K562 (cell line): Measurements from ENCODE around the gene EVI5L. TPM values are rescaled to one million over a fixed set of nuclear protein-coding genes. Genes with fewer than 3 reads are reported as not detected.

ENCODE experiments used
- CBX8 ChIP-seq: fragments of 200-600 bp; sonication (generic); IDR thresholded peaks from 2 replicates; pipeline ENCODE4 v1.6.1; 2012; ENCODE audit warnings: borderline replicate concordance, mixed run types, low read depth, mild to moderate bottlenecking, moderate library complexity, mixed read lengths, low read length, control low read depth, inconsistent platforms; ENCODE audit not compliant: poor library complexity, severe bottlenecking; ENCODE audit errors: extremely low read depth
- FOXK2 ChIP-seq, 2 experiments: fragments of 450-650 bp; IDR thresholded peaks in 1 of 2; conservative IDR thresholded peaks in 1 of 2; 2 replicates each; pipeline ENCODE4 v1.6.1; 2016; ENCODE audit warnings: low read depth in 2 of 2, mild to moderate bottlenecking in 1 of 2
- HDAC6 ChIP-seq: IDR thresholded peaks from 2 replicates; pipeline ENCODE4 v1.6.1; 2012; ENCODE audit warnings: low read depth, mild to moderate bottlenecking, control low read depth, inconsistent platforms, low read length, moderate library complexity
- MIER1 ChIP-seq: fragments of 450-650 bp; IDR thresholded peaks from 2 replicates; pipeline ENCODE4 v1.6.1; 2016; ENCODE audit warnings: antibody characterized with exemption, mild to moderate bottlenecking, low read depth
- NR1H2 ChIP-seq: sonication (generic); formaldehyde crosslinking; IDR thresholded peaks from 2 replicates; pipeline ENCODE4 v1.4.0; 2020; ENCODE audit warnings: mild to moderate bottlenecking, missing genetic modification reagents
- SMAD2 ChIP-seq: fragments of 150-350 bp; IDR thresholded peaks from 2 replicates; pipeline ENCODE4 v1.6.1; 2014; ENCODE audit warnings: low read depth, mild to moderate bottlenecking, low read length
- SMARCE1 ChIP-seq: fragments of 450-650 bp; IDR thresholded peaks from 2 replicates; pipeline ENCODE4 v1.7.1; 2016; ENCODE audit warnings: mild to moderate bottlenecking
- ZC3H4 ChIP-seq: sonication (generic); formaldehyde crosslinking; IDR thresholded peaks from 2 replicates; pipeline ENCODE4 v1.9.0; 2021; ENCODE audit warnings: missing genetic modification reagents, borderline replicate concordance
- ZC3H8 ChIP-seq: fragments of 450-650 bp; IDR thresholded peaks from 2 replicates; pipeline ENCODE4 v1.6.1; 2017
- ZNF511 ChIP-seq: sonication (generic); formaldehyde crosslinking; IDR thresholded peaks from 2 replicates; pipeline ENCODE4 v1.8.0; 2022; ENCODE audit warnings: mild to moderate bottlenecking, missing genetic modification reagents
- polyA plus RNA-seq, 8 experiments: library from polyadenylated mRNA; depleted of rRNA in 4 of 8; stranded (reverse) in 5 of 8; unstranded in 3 of 8; fragments of >200 nt; fragmentation: Nextera tagmentation in 2 of 8; fragmentation: Illumina TruSeq in 1 of 8; extraction: Ambion mirVana in 2 of 8; extraction: Trizol in 1 of 8; gene quantifications; 2 replicates each; pipeline versions ENCODE4 v1.2.1 to v1.2.3, GENCODE V29; 2011 to 2014; ENCODE audit warnings: inconsistent platforms in 1 of 8, missing spikeins in 1 of 8
- total RNA-seq, 7 experiments: library from RNA; depleted of rRNA in 6 of 7; stranded (reverse); fragments of >200 nt in 6 of 7; fragmentation: Illumina TruSeq in 2 of 7; extraction: Trizol in 2 of 7; gene quantifications; 2 replicates each; pipeline versions ENCODE4 v1.2.1 to v1.2.3, GENCODE V29; 2011 to 2021; ENCODE audit warnings: low replicate concordance in 1 of 7

The EVI5L gene
- total and polyA plus RNA-seq, 9 of the 15 experiments (the other 6 are each of a cell fraction or from before 2014, with no cell fraction given) = 0.69 to 1.8 (median 1.2) TPM; not detected in 2

DNA sequence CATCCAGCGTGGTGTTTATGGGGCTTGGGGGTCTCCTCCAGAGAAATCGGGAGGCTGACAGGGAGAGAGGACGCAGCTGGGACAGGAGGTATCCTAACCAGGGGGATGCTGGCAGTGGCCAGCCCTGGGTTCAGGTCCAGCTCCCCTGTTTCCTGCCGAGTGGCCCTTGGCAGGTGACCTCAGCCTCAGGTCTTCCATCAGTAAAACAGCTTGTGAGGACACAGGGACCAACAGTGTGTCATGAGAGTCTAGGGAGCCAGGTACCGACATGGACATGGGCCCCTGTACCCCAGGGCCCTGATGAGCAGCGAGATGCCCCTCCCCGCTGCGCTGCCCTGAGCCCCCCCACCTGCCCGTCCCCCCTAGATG lies 19.6 kb downstream of the EVI5L start (continued):
- no peak for TF ChIP-seq MIER1
- no peak for TF ChIP-seq NR1H2 (CRISPR knock-in tag)
- no peak for TF ChIP-seq SMAD2
- no peak for TF ChIP-seq SMARCE1
- TF ChIP-seq CBX8 = no peak
- TF ChIP-seq ZC3H4 (CRISPR knock-in tag) = no peak
- no peak for TF ChIP-seq FOXK2 (conservative IDR thresholded peaks at IDR 0.05 in 1 of 2, IDR thresholded peaks at IDR 0.05 in 1 of 2; ENCODE audit: low read depth in 2 of 2)
- no peak for TF ChIP-seq ZC3H8
- no peak for TF ChIP-seq HDAC6
- no peak for TF ChIP-seq ZNF511
- TF ChIP-seq, all 486 proteins: peak for 0
